NCI-H748 (cell line): Measurements from ENCODE around the gene NTSR1.

ENCODE experiments used
- DNase-seq: peaks from one replicate; lab custom pipeline; 2025; ENCODE audit not compliant: unreplicated experiment; lab: John Stamatoyannopoulos, UW

Gene NTSR1

GRCh38 chr20:62811720-62812119 lies 103.1 kb downstream of the NTSR1 start:
- no peak for DNase-seq
